Fibroblast of lung (primary cell): ENCODE results near the gene TARS3. TPM values are rescaled to one million over a fixed set of nuclear protein-coding genes. Genes with fewer than 3 reads are reported as not detected.

ENCODE experiments used
- DNase-seq, 2 donors: peaks; one replicate each; pipeline versions ENCODE4 v3.0.0 to v3.0.0-alpha.2; 2010; ENCODE audit warnings: low read depth in 2 of 2
- H2AFZ ChIP-seq: 2 replicates; pipeline ENCODE4 v1.5.1; 2012; ENCODE audit warnings: low read length, control low read depth, inconsistent platforms
- H3K27ac ChIP-seq: 2 replicates; pipeline ENCODE4 v1.5.1; 2011; ENCODE audit warnings: low read length, control low read depth; ENCODE audit not compliant: insufficient read depth
- H3K27me3 ChIP-seq: 2 replicates; pipeline ENCODE4 v1.5.1; 2011; ENCODE audit warnings: mild to moderate bottlenecking, low read length; ENCODE audit not compliant: control insufficient read depth, insufficient read depth
- H3K36me3 ChIP-seq: 2 replicates; pipeline ENCODE4 v1.5.1; 2011; ENCODE audit warnings: low read length; ENCODE audit not compliant: control insufficient read depth, insufficient read depth
- H3K4me1 ChIP-seq: 2 replicates; pipeline ENCODE4 v1.5.1; 2011; ENCODE audit warnings: low read length; ENCODE audit not compliant: control insufficient read depth, insufficient read depth; ENCODE audit errors: extremely low read depth
- H3K4me2 ChIP-seq: 2 replicates; pipeline ENCODE4 v1.5.1; 2011; ENCODE audit warnings: low read length, control low read depth; ENCODE audit not compliant: insufficient read depth; ENCODE audit errors: extremely low read depth
- H3K4me3 ChIP-seq, 4 experiments: fragments of 200-600 bp in 1 of 4; sonication (generic) in 1 of 4; replicated peaks in 1 of 4; 2 replicates each; pipeline ENCODE4 v1.5.1; 2011 to 2016; ENCODE audit warnings: low read length in 4 of 4, low read depth in 3 of 4, mild to moderate bottlenecking in 3 of 4, control low read depth in 2 of 4, inconsistent platforms in 1 of 4, mixed read lengths in 1 of 4; ENCODE audit not compliant: insufficient read depth in 1 of 4; ENCODE audit errors: control extremely low read depth in 1 of 4
- H3K79me2 ChIP-seq: 2 replicates; pipeline ENCODE4 v1.5.1; 2012; ENCODE audit warnings: mild to moderate bottlenecking, low read length, inconsistent platforms; ENCODE audit not compliant: control insufficient read depth, insufficient read depth
- H3K9ac ChIP-seq: 2 replicates; pipeline ENCODE4 v1.5.1; 2011; ENCODE audit warnings: mild to moderate bottlenecking, low read length, control low read depth; ENCODE audit not compliant: insufficient read depth
- H3K9me3 ChIP-seq: 2 replicates; pipeline ENCODE4 v1.5.1; 2012; ENCODE audit warnings: low read depth, low read length; ENCODE audit not compliant: control insufficient read depth, insufficient read depth
- H4K20me1 ChIP-seq: 2 replicates; pipeline ENCODE4 v1.5.1; 2011; ENCODE audit warnings: low read length; ENCODE audit not compliant: control insufficient read depth, insufficient read depth; ENCODE audit errors: extremely low read depth
- CTCF ChIP-seq, 2 donors: IDR thresholded peaks in 1 of 2; conservative IDR thresholded peaks in 1 of 2; 1 replicate in 1 of 2; 2 replicates in 1 of 2; pipeline ENCODE4 v1.5.1; 2011 to 2012; ENCODE audit warnings: low read length in 2 of 2, control low read depth in 1 of 2, inconsistent platforms in 1 of 2, low read depth in 1 of 2, mild to moderate bottlenecking in 1 of 2
- EZH2 ChIP-seq: IDR thresholded peaks from 2 replicates; pipeline ENCODE4 v1.5.1; 2012; ENCODE audit warnings: low read length, control low read depth, mild to moderate bottlenecking; ENCODE audit errors: missing control alignments
- polyA plus RNA-seq, 2 donors: library from polyadenylated mRNA; depleted of rRNA in 1 of 2; stranded (reverse) in 1 of 2; unstranded in 1 of 2; fragments of >200 nt; gene quantifications; 2 replicates each; pipeline ENCODE4 v1.2.1, GENCODE V29; 2011 to 2012; ENCODE audit warnings: missing spikeins in 1 of 2
- total RNA-seq: library from RNA; depleted of rRNA; stranded (reverse); fragments of >200 nt; gene quantifications from 2 replicates; pipeline ENCODE4 v1.2.1, GENCODE V29; 2014

Gene TARS3
- total and polyA plus RNA-seq, 2 donors (not counting 1 experiment from before 2014, with no cell fraction given): 4.3 to 23.3 TPM

GRCh38 chr15:101625980-101626379 lies 98.3 kb downstream of the TARS3 start:
- no peak for DNase-seq

GRCh38 chr15:101625184-101625583 lies 99.1 kb downstream of the TARS3 start:
- Histone ChIP-seq H3K36me3 (no peaks in the 10 kb centered on the region), H3K79me2 (no peaks in the 10 kb centered on the region), H3K27ac (no peak overlapping the region), H3K9ac (no peak overlapping the region), H3K4me3 (no peak overlapping the region), H3K9me3 (no peaks in the 10 kb centered on the region), H4K20me1 (no peaks in the 10 kb centered on the region), H2AFZ (no peak overlapping the region), H3K4me2 (no peak overlapping the region), H3K27me3 (no peaks in the 10 kb centered on the region), H3K4me1 (no peaks in the 10 kb centered on the region)
- no peak for DNase-seq
- TF ChIP-seq EZH2 (no peak), CTCF (conservative IDR thresholded peaks at IDR 0.05 in 1 of 2, IDR thresholded peaks at IDR 0.05 in 1 of 2; ENCODE audit: low read depth in 1 of 2, low read length in 2 of 2) (no peak)

More at GRCh38 chr15:101625980-101626379, 98.3 kb downstream of the TARS3 start:
- H3K79me2 ChIP-seq: no peaks in the 10 kb centered on the region
- H3K4me1 ChIP-seq: no peaks in the 10 kb centered on the region
- TF ChIP-seq CTCF (conservative IDR thresholded peaks at IDR 0.05 in 1 of 2, IDR thresholded peaks at IDR 0.05 in 1 of 2; ENCODE audit: low read depth in 1 of 2, low read length in 2 of 2) (no peak), EZH2 (no peak)
- no peak overlapping the region for H3K27ac ChIP-seq
- H3K9ac ChIP-seq: no peak overlapping the region
- H3K27me3 ChIP-seq: no peaks in the 10 kb centered on the region
- no peaks in the 10 kb centered on the region for H3K9me3 ChIP-seq
- no peak overlapping the region for H3K4me3 ChIP-seq
- no peaks in the 10 kb centered on the region for H3K36me3 ChIP-seq
- H3K4me2 ChIP-seq: no peak overlapping the region
- H4K20me1 ChIP-seq: no peaks in the 10 kb centered on the region
- H2AFZ ChIP-seq: no peak overlapping the region

- Histone ChIP-seq H3K79me2 (no peaks in the 10 kb centered on the region), H3K36me3 (no peaks in the 10 kb centered on the region), H3K4me1 (no peaks in the 10 kb centered on the region), H3K9me3 (no peaks in the 10 kb centered on the region), H3K9ac (no peak overlapping the region), H3K4me2 (no peak overlapping the region), H4K20me1 (no peaks in the 10 kb centered on the region), H3K27ac (no peak overlapping the region), H3K27me3 (no peaks in the 10 kb centered on the region), H3K4me3 (no peak overlapping the region), H2AFZ (no peak overlapping the region)
- TF ChIP-seq EZH2 (no peak), CTCF (conservative IDR thresholded peaks at IDR 0.05 in 1 of 2, IDR thresholded peaks at IDR 0.05 in 1 of 2; ENCODE audit: low read depth in 1 of 2, low read length in 2 of 2) (no peak)
- no peak for DNase-seq
Observed at GRCh38 chr15:101623367-101624304, 100.6 kb downstream of the TARS3 start.
